Endodermal cell (in vitro differentiated cells): Measurements from ENCODE around the gene NAA16. TPM values are rescaled to one million over a fixed set of nuclear protein-coding genes. Genes with fewer than 3 reads are reported as not detected.

ENCODE experiments used
- DNase-seq: peaks from one replicate; pipeline ENCODE4 v3.0.0-alpha.2; 2017
- H3K27ac ChIP-seq: 2 replicates; pipeline ENCODE4 v1.5.1; 2013; ENCODE audit warnings: mild to moderate bottlenecking, low read depth, low read length, moderate library complexity
- H3K27me3 ChIP-seq: 2 replicates; pipeline ENCODE4 v1.6.1; 2013; ENCODE audit warnings: mild to moderate bottlenecking, low read length, moderate library complexity; ENCODE audit not compliant: insufficient read depth, control insufficient read depth, poor library complexity, severe bottlenecking
- H3K36me3 ChIP-seq: 2 replicates; pipeline ENCODE4 v1.7.0; 2013; ENCODE audit warnings: mild to moderate bottlenecking, low read length, moderate library complexity; ENCODE audit not compliant: control insufficient read depth, insufficient read depth
- H3K4me1 ChIP-seq: one replicate; pipeline ENCODE4 v1.7.0; 2013; ENCODE audit warnings: low read length; ENCODE audit not compliant: control insufficient read depth, insufficient read depth
- H3K4me3 ChIP-seq: 2 replicates; pipeline ENCODE4 v1.5.1; 2013; ENCODE audit warnings: mild to moderate bottlenecking, low read length, moderate library complexity
- H3K9ac ChIP-seq: 2 replicates; pipeline ENCODE4 v1.6.1; 2013; ENCODE audit warnings: mild to moderate bottlenecking, low read length, moderate library complexity; ENCODE audit not compliant: poor library complexity, severe bottlenecking; ENCODE audit errors: extremely low read depth
- H3K9me3 ChIP-seq: 2 replicates; pipeline ENCODE4 v1.6.1; 2013; ENCODE audit warnings: mild to moderate bottlenecking, low read length, moderate library complexity; ENCODE audit not compliant: control insufficient read depth
- H3K27ac Mint-ChIP-seq: 2 replicates; pipeline ENCODE4 v1.8.0; 2020; ENCODE audit warnings: mixed read lengths
- H3K27me3 Mint-ChIP-seq: 2 replicates; pipeline ENCODE4 v1.8.0; 2021; ENCODE audit warnings: mild to moderate bottlenecking, mixed read lengths; ENCODE audit not compliant: insufficient read depth
- H3K36me3 Mint-ChIP-seq: 2 replicates; pipeline ENCODE4 v1.8.0; 2020; ENCODE audit warnings: low read depth, mixed read lengths
- H3K4me1 Mint-ChIP-seq: 2 replicates; pipeline ENCODE4 v1.8.0; 2020; ENCODE audit warnings: mixed read lengths
- H3K4me3 Mint-ChIP-seq: 2 replicates; pipeline ENCODE4 v1.8.0; 2020; ENCODE audit warnings: mild to moderate bottlenecking, moderate library complexity, mixed read lengths
- H3K9me3 Mint-ChIP-seq: 2 replicates; pipeline ENCODE4 v1.8.0; 2020; ENCODE audit warnings: mild to moderate bottlenecking, mixed read lengths
- CTCF ChIP-seq: fragments of 200-600 bp; sonication (generic); conservative IDR thresholded peaks from 2 replicates; pipeline ENCODE4 v1.5.0; 2021; ENCODE audit warnings: antibody characterized with exemption, mild to moderate bottlenecking
- WGBS, 2 experiments: methylation state at CpG; one replicate each; pipeline versions ENCODE4 v1.1.5 to v1.1.7; 2013; ENCODE audit warnings: missing lambda C conversion rate in 2 of 2, mixed read lengths in 1 of 2; ENCODE audit not compliant: insufficient coverage in 1 of 2, insufficient read length in 1 of 2; 5-methylcytosine and 5-hydroxymethylcytosine counted together
- total RNA-seq, 2 donors: library from RNA; stranded (reverse); fragmentation: NEBNext Ultra II Directional in 1 of 2; extraction: Animal tissue kit (Norgen Biotek cat#: 25700) in 1 of 2; gene quantifications; 2 replicates in 1 of 2; 3 replicates in 1 of 2; pipeline ENCODE4 v1.2.1, GENCODE V29; 2021

Gene NAA16
- total RNA-seq, 2 donors from 2014 or later: 29.3 to 30.9 TPM

DNA sequence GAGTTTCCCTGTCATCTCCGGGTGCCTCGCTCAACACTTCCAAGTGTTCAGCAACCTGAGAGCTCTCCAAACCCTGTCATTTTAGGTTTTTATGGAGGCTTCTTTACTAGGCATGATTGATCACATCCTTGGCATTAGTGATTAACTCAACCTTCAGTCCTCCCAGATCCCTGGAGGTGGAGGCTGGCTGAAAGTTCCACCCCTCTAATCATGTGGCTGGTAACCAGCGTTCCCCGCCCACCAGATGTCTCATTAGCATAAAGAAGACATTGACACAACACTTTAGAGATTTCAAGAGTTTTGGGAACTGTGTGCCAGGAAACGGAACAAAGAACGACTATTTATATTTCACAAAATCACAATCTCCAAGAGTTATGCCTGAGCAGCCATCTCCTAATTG is 75.1 kb downstream of the NAA16 start:
- no peak for TF ChIP-seq CTCF
- H3K9me3 ChIP-seq: no peaks in the 10 kb centered on the region

DNA sequence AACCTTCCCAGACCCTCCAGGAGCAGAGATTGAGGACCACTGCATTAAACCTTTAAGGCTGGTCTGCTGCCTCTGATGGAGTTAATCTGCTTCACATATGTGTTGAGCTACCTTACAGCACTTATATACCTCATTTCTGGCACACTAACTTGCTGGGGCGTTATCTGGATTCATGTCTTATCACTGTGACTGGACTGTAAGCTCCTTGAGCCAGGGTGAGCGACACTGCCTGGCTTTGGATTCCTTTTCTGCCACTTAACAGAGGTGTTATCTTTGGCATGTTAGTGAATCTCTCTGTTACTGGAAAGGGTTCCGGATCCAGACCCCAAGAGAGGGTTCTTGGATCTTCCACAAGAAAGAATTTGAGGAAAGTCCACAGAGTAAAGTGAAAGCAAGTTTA is 76.5 kb downstream of the NAA16 start:
- no peak for TF ChIP-seq CTCF
- DNase-seq: no peak
- H3K4me1 Mint-ChIP-seq: peaks cover 1% of the 10 kb centered on the region
- no peaks in the 10 kb centered on the region for H3K9me3 Mint-ChIP-seq
- peaks cover 9% of the 10 kb centered on the region for H3K27me3 Mint-ChIP-seq
- H3K27ac ChIP-seq: no peak overlapping the region
- no peaks in the 10 kb centered on the region for H3K36me3 Mint-ChIP-seq
- WGBS, 2 experiments: 86 to 94% methylated on average over 3 of the region's 3 CpGs
- H3K27ac Mint-ChIP-seq: no peak overlapping the region
- no peaks in the 10 kb centered on the region for H3K9me3 ChIP-seq
- H3K4me3 ChIP-seq: no peak overlapping the region
- no peak overlapping the region for H3K9ac ChIP-seq
- H3K4me1 ChIP-seq: no peaks in the 10 kb centered on the region
- H3K36me3 ChIP-seq: no peaks in the 10 kb centered on the region
- H3K4me3 Mint-ChIP-seq: no peak overlapping the region
- peaks cover 9% of the 10 kb centered on the region for H3K27me3 ChIP-seq

More for the DNA sequence above, 75.1 kb downstream of the NAA16 start:
- no peak overlapping the region for H3K4me3 Mint-ChIP-seq
- H3K9me3 Mint-ChIP-seq: no peaks in the 10 kb centered on the region
- H3K4me1 Mint-ChIP-seq: peaks cover 1% of the 10 kb centered on the region
- no peaks in the 10 kb centered on the region for H3K36me3 ChIP-seq
- no peak for DNase-seq
- 94 to 97% methylated on average over 2 to 6 of the region's 6 CpGs for WGBS, 2 experiments
- no peaks in the 10 kb centered on the region for H3K36me3 Mint-ChIP-seq
- no peaks in the 10 kb centered on the region for H3K4me1 ChIP-seq
- H3K9ac ChIP-seq: no peak overlapping the region
- H3K27me3 Mint-ChIP-seq: peaks cover 8% of the 10 kb centered on the region
- no peak overlapping the region for H3K27ac Mint-ChIP-seq
- H3K27ac ChIP-seq: no peak overlapping the region
- no peak overlapping the region for H3K4me3 ChIP-seq
- peaks cover 9% of the 10 kb centered on the region for H3K27me3 ChIP-seq

- H3K9me3 Mint-ChIP-seq: no peaks in the 10 kb centered on the region
- 88 to 100% methylated on average over 3 to 5 of the region's 6 CpGs for WGBS, 2 experiments
- Histone ChIP-seq H3K27ac (no peak overlapping the region), H3K4me1 (no peaks in the 10 kb centered on the region), H3K27me3 (peaks cover 9% of the 10 kb centered on the region), H3K4me3 (no peak overlapping the region), H3K9me3 (no peaks in the 10 kb centered on the region), H3K9ac (no peak overlapping the region), H3K36me3 (no peaks in the 10 kb centered on the region)
- no peak overlapping the region for H3K4me3 Mint-ChIP-seq
- TF ChIP-seq CTCF: no peak
- H3K27ac Mint-ChIP-seq: no peak overlapping the region
- H3K27me3 Mint-ChIP-seq: peaks cover 12% of the 10 kb centered on the region
- peaks cover 1% of the 10 kb centered on the region for H3K4me1 Mint-ChIP-seq
- DNase-seq: no peak
- H3K36me3 Mint-ChIP-seq: no peaks in the 10 kb centered on the region
These were observed 77.2 kb downstream of the NAA16 start for GRCh38 chr13:41388143-41388881.
